GM12878 (cell line): ENCODE measurements around the gene AMPD2. TPM values are rescaled to one million over a fixed set of nuclear protein-coding genes. Genes with fewer than 3 reads are reported as not detected.

Experiments
- ATAC-seq: fragments of 200-7000 bp; cut with Tn5 transposase; 3 replicates; pipeline ENCODE4 v1.9.1; 2020; ENCODE audit warnings: mild to moderate bottlenecking, moderate library complexity
- BruUV-seq: library from RNA; stranded (reverse); fragments of 400-500 nt; replicated peaks from 2 replicates; lab custom pipeline; 2021; lab: Mats Ljungman, UMichigan
- CTCF ChIA-PET: fragments of 300-600 bp; sonication (Branson Sonifier 250); formaldehyde crosslinking; extraction: SDS; loops from one replicate; lab custom pipeline; 2021; ENCODE audit warnings: inconsistent platforms; lab: Yijun Ruan, JAX
- POLR2A ChIA-PET: fragments of 350-600 bp; formaldehyde crosslinking; extraction: SDS; loops from one replicate; lab custom pipeline; 2021; ENCODE audit warnings: inconsistent platforms; lab: Charles Lee
- RAD21 ChIA-PET: fragments of 300-600 bp; sonication (Branson Sonifier 250); formaldehyde crosslinking; loops from one replicate; lab custom pipeline; 2023; ENCODE audit warnings: antibody characterized with exemption; ENCODE audit not compliant: unreplicated experiment; lab: Charles Lee
- SMC1A ChIA-PET: fragments of 300-600 bp; sonication (Branson Sonifier 250); formaldehyde crosslinking; loops from one replicate; lab custom pipeline; 2023; ENCODE audit not compliant: unreplicated experiment, uncharacterized antibody; lab: Charles Lee
- DNase-seq: peaks from one replicate; pipeline ENCODE4 v3.0.0-alpha.2; 2011; ENCODE audit warnings: low read depth, low spot score
- FAIRE-seq: peaks from 3 replicates; lab custom pipeline; 2011; peaks lifted over from hg19 to GRCh38; lab: Jason Lieb, UNC
- H2AFZ ChIP-seq: 2 replicates; pipeline ENCODE4 v1.6.0; 2011; ENCODE audit warnings: low read depth, low read length, control low read depth; ENCODE audit not compliant: control insufficient read depth
- H3K27ac ChIP-seq: 2 replicates; pipeline ENCODE4 v1.5.1; 2011; ENCODE audit warnings: control low read depth; ENCODE audit not compliant: control insufficient read depth, insufficient read depth
- H3K27me3 ChIP-seq, 2 experiments: replicated peaks in 1 of 2; 2 replicates each; pipeline versions ENCODE4 v1.6.0 to v1.6.1; 2011; ENCODE audit warnings: low read length in 1 of 2; ENCODE audit not compliant: control insufficient read depth in 2 of 2, insufficient read depth in 2 of 2
- H3K36me3 ChIP-seq, 2 experiments: 2 replicates each; pipeline ENCODE4 v1.5.1; 2011; ENCODE audit warnings: low read length in 1 of 2; ENCODE audit not compliant: control insufficient read depth in 2 of 2, insufficient read depth in 2 of 2
- H3K4me1 ChIP-seq: 2 replicates; pipeline ENCODE4 v1.6.1; 2011; ENCODE audit warnings: mild to moderate bottlenecking, low read length, moderate library complexity, mixed read lengths; ENCODE audit not compliant: control insufficient read depth, insufficient read depth
- H3K4me2 ChIP-seq: 2 replicates; pipeline ENCODE4 v1.6.0; 2011; ENCODE audit warnings: control low read depth; ENCODE audit not compliant: control insufficient read depth, insufficient read depth
- H3K4me3 ChIP-seq: fragments of 200-600 bp; sonication (generic); 2 replicates; pipeline ENCODE4 v1.5.1; 2016
- H3K79me2 ChIP-seq: 2 replicates; pipeline ENCODE4 v1.6.0; 2011; ENCODE audit warnings: low read length; ENCODE audit not compliant: control insufficient read depth, insufficient read depth
- H3K9ac ChIP-seq: 2 replicates; pipeline ENCODE4 v1.8.0; 2011; ENCODE audit warnings: low read length, control low read depth, mixed read lengths; ENCODE audit not compliant: control insufficient read depth, insufficient read depth
- H3K9me3 ChIP-seq: replicated peaks from 3 replicates; pipeline ENCODE4 v1.5.1; 2011; ENCODE audit warnings: mild to moderate bottlenecking, low read length; ENCODE audit not compliant: control insufficient read depth, insufficient read depth
- H4K20me1 ChIP-seq: 2 replicates; pipeline ENCODE4 v1.6.0; 2011; ENCODE audit not compliant: control insufficient read depth, insufficient read depth
- EP300 ChIP-seq, 2 experiments: fragments of 150-350 bp in 1 of 2; IDR thresholded peaks; 2 replicates each; pipeline ENCODE4 v1.6.1; 2011 to 2012; ENCODE audit warnings: low read depth in 2 of 2, low read length in 2 of 2, borderline replicate concordance in 1 of 2, improper control_type of control experiment in 1 of 2, inconsistent platforms in 1 of 2; ENCODE audit not compliant: control insufficient read depth in 1 of 2
- KAT2A ChIP-seq: conservative IDR thresholded peaks from 2 replicates; pipeline ENCODE4 v1.6.1; 2011; ENCODE audit warnings: low read depth, low read length; ENCODE audit not compliant: control insufficient read depth
- KLF5 ChIP-seq: fragments of 450-650 bp; IDR thresholded peaks from 2 replicates; pipeline ENCODE4 v1.6.1; 2014; ENCODE audit warnings: mild to moderate bottlenecking; ENCODE audit not compliant: partially characterized antibody
- MLLT1 ChIP-seq: fragments of 450-650 bp; IDR thresholded peaks from 2 replicates; pipeline ENCODE4 v1.6.1; 2016; ENCODE audit warnings: mild to moderate bottlenecking
- POLR2AphosphoS2 ChIP-seq: IDR thresholded peaks from 2 replicates; pipeline ENCODE4 v1.6.1; 2011; ENCODE audit warnings: low read depth, mild to moderate bottlenecking, low read length, improper control_type of control experiment, moderate library complexity
- POLR2AphosphoS5 ChIP-seq: IDR thresholded peaks from 2 replicates; pipeline ENCODE4 v1.6.1; 2011; ENCODE audit warnings: mild to moderate bottlenecking, low read length, inconsistent platforms
- RCOR1 ChIP-seq: conservative IDR thresholded peaks from 2 replicates; pipeline ENCODE4 v1.6.1; 2012; ENCODE audit warnings: low read depth, low read length, improper control_type of control experiment
- YBX1 ChIP-seq: fragments of 450-650 bp; IDR thresholded peaks from 2 replicates; pipeline ENCODE4 v1.6.1; 2016; ENCODE audit warnings: antibody characterized with exemption
- WGBS: methylation state at CpG from one replicate; pipeline ENCODE4 v1.1.6; 2016; ENCODE audit warnings: low lambda C conversion rate; ENCODE audit not compliant: insufficient replicate concordance, insufficient coverage; ENCODE audit errors: missing lambda C conversion rate; 5-methylcytosine and 5-hydroxymethylcytosine counted together
- in situ Hi-C: fragments of 300-500 bp; cut with MboI; formaldehyde crosslinking; loops from 9 replicates; pipeline ENCODE4 v1.14.3; 2018; ENCODE audit warnings: mixed read lengths
- intact Hi-C: fragments of 100-400 bp; cut with micrococcal nuclease; formaldehyde crosslinking; loops from one replicate; pipeline ENCODE4 v1.14.2; 2022; ENCODE audit not compliant: unreplicated experiment
- polyA plus RNA-seq, 11 experiments: library from polyadenylated mRNA; depleted of rRNA in 4 of 11; unstranded in 6 of 11; stranded (reverse) in 5 of 11; fragments of >200 nt; fragmentation: Nextera tagmentation in 4 of 11; fragmentation: Illumina TruSeq in 1 of 11; extraction: Ambion mirVana in 4 of 11; extraction: Trizol in 1 of 11; gene quantifications; 1 replicate in 1 of 11; 2 replicates in 10 of 11; pipeline versions ENCODE4 v1.2.1 to v1.2.3, GENCODE V29; 2011 to 2016; ENCODE audit warnings: inconsistent platforms in 2 of 11, missing spikeins in 2 of 11, low read depth in 1 of 11
- total RNA-seq, 4 experiments: library from RNA; depleted of rRNA in 3 of 4; stranded (reverse); fragments of >200 nt in 3 of 4; fragmentation: Illumina TruSeq in 1 of 4; extraction: Trizol in 1 of 4; gene quantifications; 2 replicates each; pipeline versions ENCODE4 v1.2.1 to v1.2.3, GENCODE V29; 2013 to 2021
- TF ChIP-seq, protein P1 (sequence below): fragments of 450-650 bp; IDR thresholded peaks from 2 replicates; pipeline ENCODE4 v1.6.1; 2018; ENCODE audit warnings: borderline replicate concordance, mild to moderate bottlenecking; ENCODE audit not compliant: partially characterized antibody

The AMPD2 gene
- total and polyA plus RNA-seq, 10 of the 15 experiments (the other 5 are each of a cell fraction or from before 2014, with no cell fraction given): 2.0 to 75.9 (median 31.3) TPM

- Histone ChIP-seq H3K4me3 (no peak overlapping the region), H3K36me3 (no peaks in the 10 kb centered on the region), H3K4me1 (peaks cover 9% of the 10 kb centered on the region), H3K27me3 (no peaks in the 10 kb centered on the region), H3K4me2 (no peak overlapping the region), H3K9me3 (no peaks in the 10 kb centered on the region), H3K9ac (no peak overlapping the region), H3K79me2 (no peaks in the 10 kb centered on the region), H4K20me1 (no peaks in the 10 kb centered on the region), H2AFZ (no peak overlapping the region), H3K27ac (no peak overlapping the region)
- in situ Hi-C loops (loop anchor here (5.0 kb wide), 2 partner anchors 131 to 346 kb away; no protein-coding TSS in a partner anchor), intact Hi-C loops (loop anchor here (5.0 kb wide), 4 partner anchors 46 to 341 kb away; partner anchors contain the start of genes AHCYL1, GNAI3 and GSTM1)
- 68% methylated on average over 2 of the region's 2 CpGs for WGBS
- no peak for ATAC-seq
- no TSS peak for BruUV-seq
- no peak for DNase-seq
- ChIA-PET CTCF (interaction anchor here (0.5 to 10.7 kb wide), 48 partner anchors 11 to 562 kb away, joined by 3 to 299 read pairs (median 6); partner anchors contain the start of genes AHCYL1, CYB561D1, GNAI3 and GSTM1), POLR2A (interaction anchor here (1.3 to 3.2 kb wide), 4 partner anchors 9 to 95 kb away, joined by 4 to 13 read pairs (median 8); partner anchors contain the start of genes GNAI3 and GSTM1), RAD21 (interaction anchor here (1.1 to 7.3 kb wide), 16 partner anchors 8 to 371 kb away, joined by 3 to 106 read pairs (median 14); partner anchors contain the start of genes AHCYL1, GNAI3 and GSTM1), SMC1A (interaction anchor here (0.7 to 9.1 kb wide), 16 partner anchors 10 to 369 kb away, joined by 3 to 117 read pairs (median 8); partner anchors contain the start of genes AHCYL1, EPS8L3, GSTM1 and GSTM4)
- FAIRE-seq: no peak
- TF ChIP-seq YBX1: no peak
- TF ChIP-seq POLR2AphosphoS2: no peak
- no peak for TF ChIP-seq POLR2AphosphoS5
- no peak for TF ChIP-seq RCOR1
These were observed 21.6 kb downstream of the AMPD2 start for GRCh38 chr1:109641078-109641740.

DNA sequence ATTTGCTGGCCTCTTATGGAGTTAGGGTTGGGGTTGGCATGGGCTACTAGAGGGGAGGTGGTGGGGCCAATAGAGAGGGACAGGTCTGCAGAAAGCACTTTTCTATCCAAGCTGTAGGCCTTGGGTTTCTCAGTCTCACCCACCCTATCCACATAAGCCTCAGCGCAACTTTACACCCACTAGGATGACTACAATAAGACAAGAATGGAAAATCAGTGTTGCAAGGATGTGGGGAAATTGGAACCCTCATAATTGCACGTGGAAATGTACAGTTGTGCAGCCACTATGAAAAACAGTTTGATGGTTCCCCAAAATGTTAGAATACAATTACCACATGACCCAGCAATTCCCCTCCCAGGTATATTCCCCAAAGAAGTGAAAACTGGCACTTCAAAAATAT is 22.2 kb downstream of the AMPD2 start:
- intact Hi-C loops: loop anchor here (5.0 kb wide), 4 partner anchors 45 to 340 kb away; partner anchors contain the start of genes AHCYL1, GNAI3 and GSTM1
- H3K27ac ChIP-seq: no peak overlapping the region
- no TSS peak for BruUV-seq
- H3K4me3 ChIP-seq: no peak overlapping the region
- H4K20me1 ChIP-seq: no peaks in the 10 kb centered on the region
- H3K4me2 ChIP-seq: no peak overlapping the region
- WGBS: 64% methylated on average over 2 of the region's 2 CpGs
- H3K9me3 ChIP-seq: no peaks in the 10 kb centered on the region
- no peak overlapping the region for H3K9ac ChIP-seq
- no peaks in the 10 kb centered on the region for H3K27me3 ChIP-seq
- ChIA-PET CTCF (interaction anchor here (0.5 to 10.7 kb wide), 15 partner anchors 12 to 369 kb away, joined by 3 to 299 read pairs (median 30); partner anchors contain the start of genes AHCYL1, GNAI3, GSTM1 and GSTM2), RAD21 (interaction anchor here (1.3 to 7.3 kb wide), 7 partner anchors 9 to 343 kb away, joined by 3 to 106 read pairs (median 48); partner anchors contain the start of genes AHCYL1 and GNAI3), POLR2A (interaction anchor here (3.2 kb wide), 1 partner anchor 93 kb away, joined by 13 read pairs; the partner anchor contains the start of gene GNAI3), SMC1A (interaction anchor here (1.3 to 9.1 kb wide), 8 partner anchors 9 to 344 kb away, joined by 5 to 117 read pairs (median 39); partner anchors contain the start of genes AHCYL1 and GSTM4)
- peaks cover 9% of the 10 kb centered on the region for H3K4me1 ChIP-seq
- FAIRE-seq (no peak), DNase-seq (no peak), ATAC-seq (no peak)
- in situ Hi-C loops: loop anchor here (5.0 kb wide), 2 partner anchors 130 to 345 kb away; no protein-coding TSS in a partner anchor
- H3K79me2 ChIP-seq: no peaks in the 10 kb centered on the region
- H2AFZ ChIP-seq: no peak overlapping the region
- no peaks in the 10 kb centered on the region for H3K36me3 ChIP-seq
- no peak for TF ChIP-seq RCOR1
- TF ChIP-seq MLLT1: no peak
- TF ChIP-seq KAT2A: no peak
- no peak for TF ChIP-seq EP300 (IDR thresholded peaks at IDR 0.05; ENCODE audit: borderline replicate concordance in 1 of 2, control insufficient read depth in 1 of 2, low read depth in 2 of 2, low read length in 2 of 2)
- TF ChIP-seq, protein P1, sequence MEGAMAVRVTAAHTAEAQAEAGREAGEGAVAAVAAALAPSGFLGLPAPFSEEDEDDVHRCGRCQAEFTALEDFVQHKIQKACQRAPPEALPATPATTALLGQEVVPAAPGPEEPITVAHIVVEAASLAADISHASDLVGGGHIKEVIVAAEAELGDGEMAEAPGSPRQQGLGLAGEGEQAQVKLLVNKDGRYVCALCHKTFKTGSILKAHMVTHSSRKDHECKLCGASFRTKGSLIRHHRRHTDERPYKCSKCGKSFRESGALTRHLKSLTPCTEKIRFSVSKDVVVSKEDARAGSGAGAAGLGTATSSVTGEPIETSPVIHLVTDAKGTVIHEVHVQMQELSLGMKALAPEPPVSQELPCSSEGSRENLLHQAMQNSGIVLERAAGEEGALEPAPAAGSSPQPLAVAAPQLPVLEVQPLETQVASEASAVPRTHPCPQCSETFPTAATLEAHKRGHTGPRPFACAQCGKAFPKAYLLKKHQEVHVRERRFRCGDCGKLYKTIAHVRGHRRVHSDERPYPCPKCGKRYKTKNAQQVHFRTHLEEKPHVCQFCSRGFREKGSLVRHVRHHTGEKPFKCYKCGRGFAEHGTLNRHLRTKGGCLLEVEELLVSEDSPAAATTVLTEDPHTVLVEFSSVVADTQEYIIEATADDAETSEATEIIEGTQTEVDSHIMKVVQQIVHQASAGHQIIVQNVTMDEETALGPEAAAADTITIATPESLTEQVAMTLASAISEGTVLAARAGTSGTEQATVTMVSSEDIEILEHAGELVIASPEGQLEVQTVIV: no peak
- TF ChIP-seq KLF5: no peak
